ENCODE measurements around the gene PTH2R.
"Not testable (repeated sequence)": the region's sequence is repeated elsewhere in the genome, so short reads cannot be mapped to it uniquely, and the experiment has no call there.

The PTH2R gene

DNA sequence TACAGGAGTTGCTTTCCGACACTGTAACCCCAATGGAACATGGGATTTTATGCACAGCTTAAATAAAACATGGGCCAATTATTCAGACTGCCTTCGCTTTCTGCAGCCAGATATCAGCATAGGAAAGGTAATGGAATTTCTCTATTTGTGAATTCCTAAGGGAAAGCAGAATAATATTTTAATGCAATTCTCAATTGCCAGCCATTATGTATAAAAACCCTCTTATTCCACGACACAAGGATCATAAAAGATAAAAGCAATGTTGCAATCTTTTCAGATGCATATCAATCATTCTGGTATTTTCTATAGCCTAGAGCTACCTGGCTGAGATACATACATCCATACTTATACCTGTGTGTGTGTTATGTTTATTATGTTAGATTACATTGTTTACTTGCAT lies 31.2 kb downstream of the PTH2R start:
- no peaks in the 10 kb centered on the region for H3K27me3 Mint-ChIP-seq (ENCODE audit: low read depth)

GRCh38 chr2:208440716-208441115 lies 34.1 kb downstream of the PTH2R start:
- Mint-ChIP-seq H3K9me3 (no peaks in the 10 kb centered on the region), H3K27me3 (ENCODE audit: low read depth) (no peaks in the 10 kb centered on the region)

More for the DNA sequence above, 31.2 kb downstream of the PTH2R start:
- Mint-ChIP-seq H3K27ac (no peak overlapping the region), H3K36me3 (ENCODE audit: low read depth) (no peaks in the 10 kb centered on the region), H3K4me3 (no peak overlapping the region), H3K4me1 (ENCODE audit: low read depth) (no peaks in the 10 kb centered on the region), H3K9me3 (no peaks in the 10 kb centered on the region)

DNA sequence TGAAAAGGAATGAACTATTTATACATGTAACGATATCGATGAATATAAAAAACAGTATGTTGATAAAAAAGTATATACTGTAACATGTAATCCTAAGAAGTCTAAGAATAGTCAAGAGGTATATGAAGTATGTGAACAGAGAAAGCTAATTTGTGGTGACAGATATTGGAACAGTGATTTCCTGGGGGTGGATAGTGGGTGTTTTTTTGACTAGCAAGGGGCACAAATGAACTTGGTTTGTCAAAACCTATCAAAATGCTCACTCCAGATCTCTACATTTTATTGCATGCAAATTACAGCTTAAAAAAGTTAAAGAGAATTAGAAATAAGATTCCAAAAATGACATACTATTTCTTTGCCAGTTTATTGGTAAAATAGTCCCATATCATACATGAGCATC lies 35.4 kb downstream of the PTH2R start:
- Mint-ChIP-seq H3K4me3 (no peak overlapping the region), H3K36me3 (ENCODE audit: low read depth) (no peaks in the 10 kb centered on the region), H3K4me1 (ENCODE audit: low read depth) (no peaks in the 10 kb centered on the region), H3K27ac (no peak overlapping the region), H3K27me3 (ENCODE audit: low read depth) (no peaks in the 10 kb centered on the region), H3K9me3 (no peaks in the 10 kb centered on the region)

More at GRCh38 chr2:208440716-208441115, 34.1 kb downstream of the PTH2R start:
- H3K4me3 Mint-ChIP-seq: no peak overlapping the region
- no peaks in the 10 kb centered on the region for H3K4me1 Mint-ChIP-seq (ENCODE audit: low read depth)
- no peak overlapping the region for H3K27ac Mint-ChIP-seq
- H3K36me3 Mint-ChIP-seq (ENCODE audit: low read depth): no peaks in the 10 kb centered on the region

- not testable (repeated sequence) for H3K27me3 Mint-ChIP-seq (ENCODE audit: low read depth); H3K9me3 Mint-ChIP-seq; H3K4me1 Mint-ChIP-seq (ENCODE audit: low read depth); H3K36me3 Mint-ChIP-seq (ENCODE audit: low read depth); H3K4me3 Mint-ChIP-seq; H3K27ac Mint-ChIP-seq
Measured at GRCh38 chr2:208447447-208447846, 40.9 kb downstream of the PTH2R start.

GRCh38 chr2:208451061-208451460 lies 44.5 kb downstream of the PTH2R start:
- no peak overlapping the region for H3K27ac Mint-ChIP-seq
- no peaks in the 10 kb centered on the region for H3K36me3 Mint-ChIP-seq (ENCODE audit: low read depth)
- no peaks in the 10 kb centered on the region for H3K9me3 Mint-ChIP-seq
- no peaks in the 10 kb centered on the region for H3K27me3 Mint-ChIP-seq (ENCODE audit: low read depth)
- H3K4me3 Mint-ChIP-seq: no peak overlapping the region
- H3K4me1 Mint-ChIP-seq (ENCODE audit: low read depth): no peaks in the 10 kb centered on the region

GRCh38 chr2:208454861-208455260 lies 48.3 kb downstream of the PTH2R start:
- Mint-ChIP-seq H3K27ac (no peak overlapping the region), H3K4me3 (no peak overlapping the region), H3K9me3 (no peaks in the 10 kb centered on the region), H3K27me3 (ENCODE audit: low read depth) (no peaks in the 10 kb centered on the region), H3K36me3 (ENCODE audit: low read depth) (no peaks in the 10 kb centered on the region), H3K4me1 (ENCODE audit: low read depth) (no peaks in the 10 kb centered on the region)

GRCh38 chr2:208463721-208464120 lies 57.1 kb downstream of the PTH2R start:
- H3K4me3 Mint-ChIP-seq: no peak overlapping the region
- H3K36me3 Mint-ChIP-seq (ENCODE audit: low read depth): no peaks in the 10 kb centered on the region
- no peak overlapping the region for H3K27ac Mint-ChIP-seq
- H3K9me3 Mint-ChIP-seq: no peaks in the 10 kb centered on the region
- no peaks in the 10 kb centered on the region for H3K27me3 Mint-ChIP-seq (ENCODE audit: low read depth)
- no peaks in the 10 kb centered on the region for H3K4me1 Mint-ChIP-seq (ENCODE audit: low read depth)

DNA sequence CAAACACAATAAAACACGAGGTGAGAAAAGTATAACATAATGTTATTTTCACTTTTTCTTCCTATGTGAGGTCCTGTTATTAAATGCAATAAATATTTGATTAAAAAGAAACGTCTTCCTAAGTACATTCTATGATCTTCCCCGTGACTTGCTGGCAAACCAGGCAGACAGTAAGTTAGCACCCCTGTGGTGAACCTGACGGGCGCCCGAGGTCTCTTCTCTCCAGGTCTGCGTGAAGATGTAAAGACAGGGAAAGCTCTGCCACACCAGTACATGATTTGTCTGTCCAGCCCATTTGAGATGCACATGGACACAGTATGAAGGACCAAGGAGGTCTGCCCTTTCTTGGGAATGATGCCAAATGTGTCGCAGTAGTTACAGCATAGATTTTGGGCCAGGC lies 57.6 kb downstream of the PTH2R start:
- Mint-ChIP-seq H3K27ac (no peak overlapping the region), H3K4me1 (ENCODE audit: low read depth) (no peaks in the 10 kb centered on the region), H3K27me3 (ENCODE audit: low read depth) (no peaks in the 10 kb centered on the region), H3K4me3 (no peak overlapping the region), H3K36me3 (ENCODE audit: low read depth) (no peaks in the 10 kb centered on the region), H3K9me3 (no peaks in the 10 kb centered on the region)

GRCh38 chr2:208466151-208466919 lies 59.7 kb downstream of the PTH2R start:
- Mint-ChIP-seq H3K4me1 (ENCODE audit: low read depth) (no peaks in the 10 kb centered on the region), H3K36me3 (ENCODE audit: low read depth) (no peaks in the 10 kb centered on the region), H3K27me3 (ENCODE audit: low read depth) (no peaks in the 10 kb centered on the region), H3K4me3 (no peak overlapping the region), H3K27ac (no peak overlapping the region), H3K9me3 (no peaks in the 10 kb centered on the region)

DNA sequence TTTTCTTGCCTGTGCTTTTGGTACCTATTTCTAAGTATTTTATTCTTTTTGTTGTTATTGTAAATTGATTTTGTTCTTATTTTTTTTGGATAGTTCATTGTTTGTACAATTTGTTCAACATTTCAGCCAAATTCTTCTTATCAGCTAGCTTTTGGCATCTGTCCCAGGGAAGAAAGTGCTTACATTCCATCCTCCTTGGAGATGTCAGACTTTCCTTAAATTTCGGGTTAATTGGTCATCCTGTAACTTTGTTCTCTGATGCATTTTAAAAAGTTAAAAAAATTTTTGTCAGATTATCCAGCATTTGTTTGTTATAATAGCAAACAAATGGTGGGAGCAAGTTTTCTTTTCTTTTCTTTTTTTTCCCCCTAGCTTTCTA lies 60.3 kb downstream of the PTH2R start:
- Mint-ChIP-seq H3K4me1 (ENCODE audit: low read depth) (no peaks in the 10 kb centered on the region), H3K36me3 (ENCODE audit: low read depth) (no peaks in the 10 kb centered on the region), H3K27ac (no peak overlapping the region), H3K9me3 (no peaks in the 10 kb centered on the region), H3K4me3 (no peak overlapping the region), H3K27me3 (ENCODE audit: low read depth) (no peaks in the 10 kb centered on the region)

DNA sequence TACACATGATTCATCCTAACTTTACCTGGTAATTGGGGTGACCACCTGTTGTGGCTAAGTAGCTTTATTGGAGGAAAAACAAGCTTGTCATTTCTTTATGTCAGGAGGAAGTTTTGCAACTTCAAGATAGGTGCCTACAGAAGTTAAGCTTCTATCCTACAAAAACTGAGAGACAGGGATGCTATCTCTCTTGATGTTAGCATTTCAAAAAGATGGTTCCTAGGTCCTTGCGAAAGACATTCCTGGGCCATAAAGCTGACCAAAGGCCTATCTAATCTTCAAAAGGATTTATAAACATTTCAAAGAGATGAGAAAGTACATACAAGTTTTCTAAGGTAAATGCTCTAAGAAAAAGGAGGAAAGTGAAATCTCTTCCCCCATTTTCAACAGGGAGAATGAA lies 61.0 kb downstream of the PTH2R start:
- Mint-ChIP-seq H3K27me3 (ENCODE audit: low read depth) (no peaks in the 10 kb centered on the region), H3K4me3 (no peak overlapping the region), H3K9me3 (no peaks in the 10 kb centered on the region), H3K36me3 (ENCODE audit: low read depth) (no peaks in the 10 kb centered on the region), H3K27ac (no peak overlapping the region), H3K4me1 (ENCODE audit: low read depth) (no peaks in the 10 kb centered on the region)

- Mint-ChIP-seq H3K27ac (no peak overlapping the region), H3K4me3 (no peak overlapping the region), H3K36me3 (ENCODE audit: low read depth) (no peaks in the 10 kb centered on the region), H3K9me3 (no peaks in the 10 kb centered on the region), H3K27me3 (ENCODE audit: low read depth) (no peaks in the 10 kb centered on the region), H3K4me1 (ENCODE audit: low read depth) (no peaks in the 10 kb centered on the region)
Measured at GRCh38 chr2:208477741-208478140, 71.1 kb downstream of the PTH2R start.

DNA sequence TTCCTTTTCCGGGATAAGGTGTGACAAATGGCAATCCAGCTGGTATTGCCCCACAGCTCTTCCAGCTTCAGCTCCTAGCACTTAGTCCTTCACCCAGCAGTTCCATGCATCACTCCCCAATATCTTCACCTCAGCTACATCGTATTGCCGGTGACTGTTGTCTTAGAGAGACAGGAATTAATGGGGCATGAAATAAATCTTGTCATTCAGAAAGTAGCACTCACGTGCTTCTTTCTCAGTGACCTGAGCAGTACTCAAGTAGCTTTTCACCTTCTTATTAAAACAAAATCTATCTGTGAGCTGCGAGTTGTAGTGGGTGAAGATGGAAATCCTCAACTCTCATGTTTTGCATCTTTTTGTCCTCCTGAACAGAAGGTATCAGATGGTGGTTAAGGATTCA lies 72.8 kb downstream of the PTH2R start:
- H3K9me3 Mint-ChIP-seq: no peaks in the 10 kb centered on the region
- no peaks in the 10 kb centered on the region for H3K36me3 Mint-ChIP-seq (ENCODE audit: low read depth)
- H3K4me3 Mint-ChIP-seq: no peak overlapping the region
- H3K4me1 Mint-ChIP-seq (ENCODE audit: low read depth): no peaks in the 10 kb centered on the region
- no peaks in the 10 kb centered on the region for H3K27me3 Mint-ChIP-seq (ENCODE audit: low read depth)
- no peak overlapping the region for H3K27ac Mint-ChIP-seq

- H3K4me1 Mint-ChIP-seq (ENCODE audit: low read depth); H3K36me3 Mint-ChIP-seq (ENCODE audit: low read depth); H3K4me3 Mint-ChIP-seq; H3K9me3 Mint-ChIP-seq; H3K27me3 Mint-ChIP-seq (ENCODE audit: low read depth); H3K27ac Mint-ChIP-seq: not testable (repeated sequence)
Measured at GRCh38 chr2:208481945-208482344, 75.4 kb downstream of the PTH2R start.

DNA sequence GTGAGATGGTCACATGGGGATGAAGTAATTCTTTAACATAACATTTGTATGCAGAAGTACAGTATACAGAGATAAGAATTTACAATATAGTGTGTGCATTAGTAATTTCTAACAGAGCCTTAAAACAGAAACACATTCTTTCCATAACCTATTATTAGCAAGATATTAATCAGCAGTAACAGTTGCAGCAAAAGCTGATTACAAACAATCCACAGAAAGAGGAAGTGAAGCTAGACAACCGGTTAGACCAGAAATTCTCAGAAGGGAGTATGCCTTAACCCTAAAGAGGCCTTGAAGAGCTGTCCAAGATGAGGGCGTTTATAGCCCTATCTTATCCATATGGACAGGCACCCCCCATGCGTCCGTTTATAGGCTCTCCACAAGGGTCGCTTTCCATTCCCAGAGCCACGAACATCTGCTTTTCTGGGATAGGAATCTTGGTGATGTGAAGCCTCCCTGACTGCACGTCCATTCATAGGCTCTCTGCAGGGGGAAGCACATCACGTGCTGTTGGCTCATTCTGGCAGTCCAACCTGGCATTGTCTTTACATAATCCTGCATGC lies 75.9 kb downstream of the PTH2R start:
- H3K36me3 Mint-ChIP-seq (ENCODE audit: low read depth); H3K27me3 Mint-ChIP-seq (ENCODE audit: low read depth); H3K27ac Mint-ChIP-seq; H3K9me3 Mint-ChIP-seq; H3K4me3 Mint-ChIP-seq; H3K4me1 Mint-ChIP-seq (ENCODE audit: low read depth): not testable (repeated sequence)

DNA sequence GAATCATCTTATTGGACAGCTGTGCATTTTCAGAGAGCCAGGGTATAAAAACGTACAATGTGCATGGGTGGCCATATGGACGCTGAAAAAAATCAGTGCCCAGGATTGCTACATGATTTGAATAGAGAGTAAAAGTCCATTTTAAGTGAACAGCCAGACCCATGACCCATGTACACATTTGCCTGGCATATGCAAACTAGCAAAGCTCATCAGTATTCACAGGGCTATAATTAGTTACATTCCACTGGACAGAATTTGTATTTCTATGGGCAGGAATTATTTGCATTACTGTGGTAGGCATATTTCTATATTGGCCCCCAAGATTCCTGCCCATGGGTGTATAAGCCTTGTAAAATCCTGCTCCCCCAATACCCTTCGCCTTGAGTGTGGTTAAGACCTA lies 78.8 kb downstream of the PTH2R start:
- Mint-ChIP-seq H3K4me3 (no peak overlapping the region), H3K27ac (no peak overlapping the region), H3K9me3 (no peaks in the 10 kb centered on the region), H3K27me3 (ENCODE audit: low read depth) (no peaks in the 10 kb centered on the region), H3K4me1 (ENCODE audit: low read depth) (no peaks in the 10 kb centered on the region), H3K36me3 (ENCODE audit: low read depth) (no peaks in the 10 kb centered on the region)

Measured in T-helper 1 cell treated with Interleukin-12 subunit alpha and Interleukin-12 subunit beta and Interleukin-4 antibody, amounts not matched to agents 30 μg/mL and 1 μg/mL, for 36 hours (primary cell).